GM15510 (cell line): ENCODE data around the gene IL4R.

ENCODE experiments used
- POLR2A ChIP-seq: IDR thresholded peaks from 3 replicates; pipeline ENCODE4 v1.6.1; 2011; ENCODE audit warnings: borderline replicate concordance; ENCODE audit not compliant: insufficient read length; ENCODE audit errors: extremely low read depth

The IL4R gene

GRCh38 chr16:27366687-27367460, 53.1 kb downstream of the IL4R start:
- TF ChIP-seq POLR2A: no peak

- TF ChIP-seq POLR2A: no peak
Measured at GRCh38 chr16:27367461-27368357, 53.9 kb downstream of the IL4R start.

- no peak for TF ChIP-seq POLR2A
Measured at GRCh38 chr16:27368358-27368722, 54.6 kb downstream of the IL4R start.

GRCh38 chr16:27369806-27370205, 56.0 kb downstream of the IL4R start:
- TF ChIP-seq POLR2A: no peak

GRCh38 chr16:27370318-27370717, 56.5 kb downstream of the IL4R start:
- no peak for TF ChIP-seq POLR2A

GRCh38 chr16:27373312-27373711, 59.5 kb downstream of the IL4R start:
- no peak for TF ChIP-seq POLR2A

GRCh38 chr16:27374221-27374803, 60.5 kb downstream of the IL4R start:
- no peak for TF ChIP-seq POLR2A

- TF ChIP-seq POLR2A: peak; percentile 68
Measured at GRCh38 chr16:27374804-27375425, 61.1 kb downstream of the IL4R start.

- no peak for TF ChIP-seq POLR2A
Measured at GRCh38 chr16:27377666-27378485, 64.1 kb downstream of the IL4R start.

GRCh38 chr16:27378871-27379481, 65.2 kb downstream of the IL4R start:
- no peak for TF ChIP-seq POLR2A

- TF ChIP-seq POLR2A: no peak
Measured at GRCh38 chr16:27379919-27380318, 66.1 kb downstream of the IL4R start.

- no peak for TF ChIP-seq POLR2A
Measured at GRCh38 chr16:27381236-27381635, 67.5 kb downstream of the IL4R start.

- TF ChIP-seq POLR2A: no peak
Measured at GRCh38 chr16:27381974-27382855, 68.4 kb downstream of the IL4R start.

GRCh38 chr16:27383556-27384243, 69.9 kb downstream of the IL4R start:
- no peak for TF ChIP-seq POLR2A
